Measurements from ENCODE around the gene SP140.
"Not testable (repeated sequence)": the region's sequence is repeated elsewhere in the genome, so short reads cannot be mapped to it uniquely, and the experiment has no call there.

Gene SP140

GRCh38 chr2:230295192-230295591, 69.7 kb downstream of the SP140 start:
- no peak for DNase-seq (ENCODE audit: low spot score)

DNA sequence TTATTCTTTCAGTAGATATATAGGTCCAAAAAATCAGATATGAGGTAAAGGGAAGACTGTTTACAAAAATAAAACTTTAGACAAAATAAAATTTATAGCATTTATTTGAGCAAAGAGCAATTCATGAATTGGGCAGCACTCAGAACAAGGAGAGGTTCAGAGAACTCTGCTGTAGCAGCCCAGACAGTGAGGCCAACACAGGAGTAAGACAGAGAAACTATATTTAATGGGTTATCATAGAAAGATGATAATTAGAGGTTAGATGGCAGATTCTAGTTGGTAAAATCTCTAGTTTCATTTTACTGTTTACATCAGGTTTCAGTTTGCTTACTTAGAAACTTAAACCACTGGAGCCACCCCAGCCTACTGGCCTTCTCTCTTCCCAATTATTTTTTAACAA, 71.4 kb downstream of the SP140 start:
- no peak for DNase-seq (ENCODE audit: low spot score)

DNA sequence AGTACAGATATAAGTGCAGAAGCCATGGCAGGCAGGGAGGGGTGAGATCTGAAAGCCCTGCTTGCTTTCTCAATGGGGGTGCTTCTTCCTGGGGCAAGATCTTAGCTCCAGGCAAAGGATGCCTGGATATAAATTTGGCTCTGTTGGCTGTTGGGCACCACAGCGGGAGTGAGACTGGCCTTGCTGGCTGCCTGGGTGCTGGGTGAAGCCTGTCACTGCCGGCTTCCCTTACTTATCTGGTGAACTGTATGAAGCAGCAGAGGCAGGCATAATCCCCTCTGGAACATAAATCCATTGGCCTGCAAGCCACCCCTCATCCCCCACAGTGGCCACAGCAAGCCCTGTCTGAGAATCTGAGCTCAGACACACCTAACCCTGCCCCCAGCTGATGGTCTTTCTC, 74.1 kb downstream of the SP140 start:
- no peak for DNase-seq (ENCODE audit: low spot score)

DNA sequence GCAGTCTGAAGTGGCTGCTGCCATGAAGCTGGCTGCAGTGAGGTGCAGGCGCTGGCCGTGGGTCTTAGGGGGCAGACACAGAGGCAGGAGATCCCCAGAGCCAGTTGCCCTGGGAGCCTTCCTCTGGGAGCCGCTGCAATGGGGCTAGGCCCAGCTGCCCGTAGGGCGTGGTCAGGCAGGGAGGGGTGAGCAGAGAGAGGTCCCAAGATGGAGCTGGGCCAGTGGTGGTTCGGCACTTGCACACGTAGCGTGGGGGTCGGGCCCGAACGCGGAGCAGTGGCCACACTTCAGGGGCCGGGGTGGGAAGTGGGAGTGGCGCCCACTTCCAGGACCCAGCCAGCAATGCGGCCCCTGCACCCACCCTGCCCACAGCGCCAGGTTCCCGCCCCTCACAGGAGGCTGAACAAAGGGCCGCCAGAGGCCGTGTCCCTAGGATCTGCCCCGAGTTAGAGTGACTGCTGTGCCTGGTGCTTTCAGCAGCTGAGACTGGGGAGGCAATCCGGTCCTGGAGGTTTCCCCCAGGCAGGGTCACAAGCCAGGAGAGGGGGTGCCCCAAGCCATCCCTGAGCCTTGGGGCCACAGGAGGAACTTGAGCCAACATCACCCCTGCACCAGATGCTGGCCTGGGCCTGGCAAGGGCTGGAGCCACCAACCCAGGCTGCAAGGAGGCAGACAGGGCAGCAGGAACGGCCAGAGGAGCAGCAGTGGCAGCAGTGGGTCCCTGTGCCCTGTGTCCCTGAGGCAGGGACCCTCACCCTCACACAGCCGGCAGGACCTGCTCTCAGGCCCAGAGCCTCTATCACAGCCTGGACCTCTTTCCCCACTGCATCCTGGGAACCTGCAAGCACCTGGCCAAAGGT, 80.1 kb downstream of the SP140 start:
- DNase-seq (ENCODE audit: low spot score) = no peak

- DNase-seq (ENCODE audit: low spot score) = no peak
These were observed 80.9 kb downstream of the SP140 start for GRCh38 chr2:230306474-230306873.

DNA sequence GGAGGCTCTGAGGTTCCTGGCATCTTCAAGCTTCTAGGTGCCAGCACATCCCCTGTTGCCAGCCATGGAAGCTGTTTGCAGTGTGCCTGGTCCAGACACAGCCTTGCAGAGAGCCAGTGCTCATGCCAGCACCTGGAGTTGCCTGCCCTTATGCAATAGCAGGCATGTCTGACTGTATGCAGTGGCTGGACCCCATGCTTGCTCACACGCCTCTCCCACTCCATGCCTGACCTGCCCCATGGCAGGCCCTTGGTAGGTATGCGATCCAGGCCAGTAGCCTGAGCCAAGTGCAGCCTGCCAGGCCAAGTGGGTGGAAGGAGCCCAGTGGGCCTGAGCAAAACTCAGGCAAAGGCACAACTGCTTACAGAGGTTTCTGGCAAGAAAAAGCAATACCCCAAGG, 81.9 kb downstream of the SP140 start:
- DNase-seq (ENCODE audit: low spot score) = no peak

DNA sequence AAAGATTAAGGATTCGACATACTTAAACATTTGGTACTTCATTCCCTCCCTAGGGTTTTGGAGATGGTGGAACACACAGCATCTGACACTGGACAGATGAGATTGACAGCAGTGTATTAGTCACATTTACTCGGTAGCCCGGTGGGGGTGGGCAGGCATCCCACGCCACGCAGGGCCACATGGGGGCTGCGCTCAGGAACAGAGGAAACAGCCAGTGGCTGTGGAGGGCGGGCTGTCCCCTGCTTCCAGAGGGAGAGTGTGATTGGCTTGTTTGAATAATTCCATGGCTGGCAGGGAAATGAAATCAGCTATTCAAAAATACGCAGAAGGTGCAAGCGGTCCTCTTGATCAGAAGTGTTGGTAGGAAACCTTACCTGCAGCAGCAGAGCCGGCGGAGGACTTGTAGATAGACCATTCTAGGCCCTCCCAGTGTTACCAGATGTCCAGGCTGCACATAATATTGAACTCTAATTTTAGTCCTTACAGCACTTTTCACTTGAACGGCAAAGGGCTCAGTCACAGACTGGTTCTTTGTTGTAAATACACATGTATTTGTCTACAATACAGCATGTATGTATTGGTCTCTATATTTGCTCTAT, 83.0 kb downstream of the SP140 start:
- DNase-seq (ENCODE audit: low spot score) = no peak

DNA sequence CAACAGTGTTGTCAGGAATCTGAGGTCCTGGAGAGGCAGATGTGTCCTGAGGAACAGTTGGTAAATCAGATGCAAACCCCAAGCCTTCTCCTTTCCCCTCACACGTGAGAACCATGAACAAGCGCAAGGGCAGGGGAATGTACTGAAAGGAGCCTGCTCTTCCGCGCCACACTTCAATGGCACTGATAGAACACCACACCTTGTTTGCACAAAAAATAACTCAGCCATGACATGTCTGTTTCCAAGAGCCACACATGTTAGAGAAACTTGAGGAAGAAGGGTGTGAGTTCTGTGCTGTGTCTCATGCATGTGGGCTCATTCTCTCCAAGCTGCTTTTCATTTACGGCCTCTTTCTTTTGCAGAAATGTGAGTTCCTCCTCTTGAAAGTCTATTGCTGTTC, 85.3 kb downstream of the SP140 start:
- DNase-seq (ENCODE audit: low spot score) = not testable (repeated sequence)

GRCh38 chr2:230311634-230312033, 86.1 kb downstream of the SP140 start:
- DNase-seq (ENCODE audit: low spot score) = not testable (repeated sequence)

GRCh38 chr2:230312638-230313037, 87.1 kb downstream of the SP140 start:
- no peak for DNase-seq (ENCODE audit: low spot score)

DNA sequence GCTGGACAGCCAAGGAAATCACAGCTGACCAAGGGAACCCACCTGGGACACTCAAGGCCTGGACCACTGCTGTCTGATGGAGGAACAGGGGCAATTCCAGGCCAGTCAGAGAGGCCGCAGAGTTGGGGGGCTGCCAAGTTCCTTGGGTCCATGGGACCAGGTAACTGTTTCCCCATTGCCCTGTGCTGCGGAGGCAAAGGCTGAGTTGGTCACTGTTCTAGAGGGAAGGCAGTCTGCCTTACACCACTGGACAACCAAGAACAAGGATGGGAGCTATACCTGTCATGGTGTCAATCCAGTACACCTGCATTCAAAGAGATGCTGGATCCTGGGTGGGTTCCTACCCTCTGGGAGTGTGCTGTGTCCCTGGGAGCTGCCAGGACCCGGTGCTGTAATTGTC, 91.8 kb downstream of the SP140 start:
- DNase-seq (ENCODE audit: low spot score) = no peak

DNA sequence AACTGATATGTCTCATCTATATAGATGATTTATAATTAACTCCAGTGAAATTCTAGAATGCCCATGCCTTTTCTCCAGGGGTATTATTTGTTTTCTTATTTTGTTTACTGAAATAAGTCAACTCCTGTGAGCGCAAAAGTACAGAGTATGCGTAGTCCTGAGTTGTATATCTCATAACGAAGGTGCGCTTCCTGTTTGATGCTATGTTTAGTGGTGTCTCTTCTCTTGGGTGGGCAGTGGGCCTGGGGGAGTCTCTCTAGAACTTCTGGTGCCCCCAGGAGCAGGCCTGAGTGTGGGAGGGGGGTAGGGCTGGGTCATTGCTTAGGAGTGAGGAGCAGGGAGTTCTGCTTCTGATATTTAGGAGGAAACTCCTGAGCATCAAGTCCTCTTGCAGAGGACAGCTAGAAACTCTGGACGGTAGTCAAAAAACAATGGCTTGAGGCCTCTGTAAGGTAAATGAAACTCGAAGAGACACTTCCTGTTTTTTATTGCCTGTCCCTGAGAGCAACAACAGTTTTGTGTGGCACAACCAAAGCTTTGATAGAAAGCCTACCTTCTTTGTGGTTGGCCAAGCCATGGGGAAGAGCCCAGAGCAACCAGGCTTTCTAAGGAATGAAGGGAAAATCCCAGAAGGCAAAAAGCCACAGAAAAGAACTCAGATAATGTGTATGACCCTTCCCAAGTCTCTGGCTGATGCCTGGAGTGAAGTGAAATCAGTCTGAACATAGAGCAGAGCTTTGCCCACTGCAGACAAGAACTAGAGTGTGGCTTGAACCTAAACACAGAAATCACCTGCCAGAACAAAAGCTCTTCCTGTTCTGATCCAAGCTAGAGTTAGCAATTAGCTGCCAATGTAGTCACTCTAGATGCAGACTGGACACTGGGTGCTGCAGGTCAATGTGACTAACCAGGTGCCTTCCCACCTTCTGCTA, 92.9 kb downstream of the SP140 start:
- no peak for DNase-seq (ENCODE audit: low spot score)

DNA sequence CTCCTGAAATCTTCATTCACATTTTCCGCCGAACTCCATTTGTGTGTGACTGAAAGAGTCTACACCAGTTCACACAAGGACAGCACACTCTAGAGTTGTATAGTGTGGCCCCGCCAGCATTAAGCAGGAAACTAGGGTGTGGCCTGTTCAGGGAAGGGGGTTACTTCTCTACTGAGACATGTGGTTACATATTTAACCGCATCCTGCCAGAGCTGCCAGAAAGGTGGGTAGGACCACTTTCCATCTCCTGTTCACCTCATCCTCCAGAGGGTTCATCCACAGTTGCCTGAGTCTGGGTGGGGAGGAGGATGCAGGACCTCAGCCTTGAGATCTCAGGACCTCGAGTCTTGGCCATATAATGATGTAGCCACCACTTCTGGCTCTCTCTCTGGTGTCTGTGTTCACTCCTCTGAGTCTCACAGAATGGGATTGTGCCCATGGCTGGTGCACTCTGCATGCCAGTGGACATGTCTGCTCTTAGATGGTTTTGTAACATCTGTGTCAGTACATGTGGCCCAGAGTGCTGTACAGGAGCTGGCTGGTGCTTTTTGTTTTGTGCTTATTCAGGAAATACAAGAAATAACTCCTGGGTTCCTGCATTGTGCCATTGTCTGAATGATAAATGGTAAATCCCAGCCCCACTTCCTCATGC, 93.8 kb downstream of the SP140 start:
- no peak for DNase-seq (ENCODE audit: low spot score)

DNA sequence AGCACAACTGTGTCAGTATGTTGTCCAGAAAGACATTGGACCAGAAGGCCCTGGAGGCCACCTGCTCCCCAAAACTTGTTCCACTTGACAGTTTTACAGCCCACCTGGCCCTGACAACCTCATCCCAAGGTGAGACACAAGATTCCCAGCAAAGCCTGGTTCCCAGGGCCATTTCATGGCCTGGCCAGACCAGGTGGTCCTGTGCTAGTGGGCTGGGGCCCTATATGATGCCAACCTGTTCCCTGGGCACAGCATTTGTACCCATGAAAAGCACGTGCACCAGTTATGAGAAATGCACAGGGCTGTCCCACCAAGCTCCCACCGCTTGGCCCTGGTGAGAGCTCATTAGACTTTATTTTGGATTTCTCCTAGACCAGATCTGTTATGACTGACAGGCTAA, 95.5 kb downstream of the SP140 start:
- no peak for DNase-seq (ENCODE audit: low spot score)

DNA sequence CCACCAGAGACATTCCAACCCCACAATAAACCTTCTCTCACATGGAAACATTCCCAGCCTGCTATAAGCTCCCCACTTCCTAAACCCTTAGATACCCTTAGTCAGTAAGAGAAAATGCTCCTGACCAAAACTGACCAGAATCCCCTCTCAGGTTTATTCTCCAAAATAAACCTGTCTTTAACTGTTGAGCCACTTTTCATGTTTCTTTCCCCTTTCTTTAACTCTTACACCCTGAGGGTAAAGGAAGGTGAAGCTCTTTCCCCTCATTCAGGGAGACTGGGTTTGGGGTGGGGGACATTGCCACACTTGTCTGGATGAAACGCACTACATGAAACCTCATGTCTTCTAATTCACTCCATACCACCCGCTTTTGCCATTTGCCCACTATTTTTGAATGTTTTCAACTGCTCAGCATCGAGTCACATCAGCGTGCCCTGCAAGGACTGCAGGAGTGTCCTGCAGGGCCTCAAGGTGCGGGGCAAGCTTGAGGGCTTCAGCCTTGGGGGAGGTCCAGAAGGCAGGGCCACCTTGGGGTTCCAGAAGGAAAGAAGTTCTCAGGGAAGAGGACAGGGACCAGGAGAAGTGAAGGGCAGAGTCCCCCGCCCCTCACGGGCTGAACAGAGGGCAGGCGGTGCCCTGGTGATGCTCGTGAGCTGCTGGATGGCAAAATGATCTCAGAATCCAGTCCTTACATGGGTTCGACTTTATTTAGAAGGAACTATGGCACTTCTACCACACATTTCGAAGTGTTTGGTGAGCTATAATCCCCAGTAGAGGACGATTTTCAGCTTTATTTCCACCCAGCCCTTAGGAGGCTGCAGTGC, 97.2 kb downstream of the SP140 start:
- DNase-seq (ENCODE audit: low spot score) = no peak

DNA sequence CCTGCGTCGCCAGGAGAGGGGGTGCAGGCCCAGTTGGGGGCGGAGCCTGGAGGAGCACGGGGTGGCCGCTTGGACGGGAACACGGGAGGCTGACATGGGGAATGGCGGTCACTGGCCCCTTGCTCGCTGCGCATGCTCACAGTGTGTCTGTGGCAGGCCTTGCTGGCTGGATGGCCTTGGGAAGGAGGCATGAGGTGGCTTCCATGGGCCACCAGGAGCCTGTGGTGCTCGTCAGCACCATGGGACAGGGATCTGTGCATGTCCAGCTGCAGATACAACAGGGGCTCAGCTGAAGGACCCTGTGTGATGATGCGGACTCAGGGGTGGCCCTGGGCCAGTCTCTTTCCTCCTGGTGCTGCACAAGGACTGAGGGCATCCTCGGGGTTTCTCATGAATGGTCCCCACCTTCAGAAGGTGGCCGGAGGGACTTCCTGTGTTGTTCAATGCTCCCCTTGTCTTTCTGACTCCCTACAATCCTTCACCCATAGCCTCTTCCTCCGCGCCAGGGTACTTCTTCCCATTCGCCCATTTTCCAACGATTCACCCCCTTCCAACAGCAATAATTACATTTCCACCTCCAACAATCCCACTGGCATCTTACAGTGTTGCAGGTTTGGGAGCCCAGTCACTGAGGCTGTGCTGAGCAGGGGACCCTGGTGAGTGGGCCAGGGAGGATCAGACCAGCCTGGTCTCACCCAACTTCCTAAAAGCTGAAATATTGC, 98.0 kb downstream of the SP140 start:
- DNase-seq (ENCODE audit: low spot score) = peak; percentile 90

GRCh38 chr2:230324503-230324902, 99.0 kb downstream of the SP140 start:
- no peak for DNase-seq (ENCODE audit: low spot score)

GRCh38 chr2:230325316-230326243, 100.0 kb downstream of the SP140 start:
- DNase-seq (ENCODE audit: low spot score) = no peak

All from HuH-7.5 (cell line).